Lung (tissue), 12 donors: ENCODE measurements around the gene ANKRD33. TPM values are rescaled to one million over a fixed set of nuclear protein-coding genes. Genes with fewer than 3 reads are reported as not detected.
A peak's percentile ranks its signal among the peaks of the same experiment; 100 is the strongest.

Experiments
- ATAC-seq: fragments of 200-7000 bp; cut with Tn5 transposase; one replicate; pipeline ENCODE4 v1.9.1; 2020; ENCODE audit warnings: moderate number of reproducible peaks; ENCODE audit not compliant: insufficient read depth, low FRiP score
- DNase-seq, 3 donors: peaks; one replicate each; pipeline ENCODE4 v3.0.0-alpha.2; 2013 to 2017
- H3K27ac ChIP-seq, 2 donors: one replicate each; pipeline ENCODE4 v1.5.1; 2013; ENCODE audit warnings: mild to moderate bottlenecking in 2 of 2, moderate library complexity in 2 of 2, control low read depth in 1 of 2, inconsistent platforms in 1 of 2, low read depth in 1 of 2, low read length in 1 of 2
- H3K27me3 ChIP-seq, 3 donors: one replicate each; pipeline ENCODE4 v1.5.1; 2013; ENCODE audit warnings: low read length in 2 of 3; ENCODE audit not compliant: control insufficient read depth in 3 of 3, insufficient read depth in 3 of 3
- H3K36me3 ChIP-seq, 4 donors: one replicate each; pipeline ENCODE4 v1.5.1; 2013; ENCODE audit warnings: low read length in 4 of 4, mild to moderate bottlenecking in 1 of 4, moderate library complexity in 1 of 4; ENCODE audit not compliant: control insufficient read depth in 4 of 4, insufficient read depth in 4 of 4
- H3K4me1 ChIP-seq, 5 donors: one replicate each; pipeline ENCODE4 v1.5.1; 2013; ENCODE audit warnings: low read length in 5 of 5, mild to moderate bottlenecking in 2 of 5, moderate library complexity in 1 of 5; ENCODE audit not compliant: control insufficient read depth in 5 of 5, insufficient read depth in 5 of 5
- H3K4me3 ChIP-seq: one replicate; pipeline ENCODE4 v1.5.1; 2013; ENCODE audit warnings: mild to moderate bottlenecking, control low read depth, moderate library complexity
- H3K9ac ChIP-seq, 2 donors: one replicate each; pipeline ENCODE4 v1.5.1; 2013; ENCODE audit warnings: low read length in 2 of 2, control low read depth in 1 of 2; ENCODE audit not compliant: insufficient read depth in 1 of 2
- H3K9me3 ChIP-seq, 4 donors: one replicate each; pipeline ENCODE4 v1.5.1; 2013; ENCODE audit warnings: low read length in 3 of 4, mild to moderate bottlenecking in 1 of 4, moderate library complexity in 1 of 4; ENCODE audit not compliant: control insufficient read depth in 4 of 4, insufficient read depth in 3 of 4
- WGBS, 2 donors: extraction: QIAGEN DNeasy Blood & Tissue Kit; methylation state at CpG; one replicate each; pipeline ENCODE4 v1.1.7; 2013; 5-methylcytosine and 5-hydroxymethylcytosine counted together
- polyA plus RNA-seq, 2 donors: library from polyadenylated mRNA; stranded (reverse); fragments of 200-250 nt; gene quantifications; one replicate each; pipeline ENCODE4 v1.2.1, GENCODE V29; 2013
- total RNA-seq, 2 donors: library from RNA; depleted of rRNA in 1 of 2; stranded (reverse); fragments of >200 nt in 1 of 2; gene quantifications; one replicate each; pipeline ENCODE4 v1.2.1, GENCODE V29; 2014 to 2021
- TF ChIP-seq, protein P1 (sequence below): IDR thresholded peaks from 2 replicates; pipeline ENCODE4 v1.5.1; 2012; ENCODE audit warnings: mild to moderate bottlenecking; ENCODE audit errors: control extremely low read depth, extremely low read depth
- donor health status: control.
- donor health status: control.
- donor health status: Bipolar disorder and iron deficiency.
- donor health status: healthy.
- donor health status: DM: yes; HTN: yes; CAD: no.

Gene ANKRD33
- total and polyA plus RNA-seq, 4 donors = 0.14 to 0.50 (median 0.23) TPM

DNA sequence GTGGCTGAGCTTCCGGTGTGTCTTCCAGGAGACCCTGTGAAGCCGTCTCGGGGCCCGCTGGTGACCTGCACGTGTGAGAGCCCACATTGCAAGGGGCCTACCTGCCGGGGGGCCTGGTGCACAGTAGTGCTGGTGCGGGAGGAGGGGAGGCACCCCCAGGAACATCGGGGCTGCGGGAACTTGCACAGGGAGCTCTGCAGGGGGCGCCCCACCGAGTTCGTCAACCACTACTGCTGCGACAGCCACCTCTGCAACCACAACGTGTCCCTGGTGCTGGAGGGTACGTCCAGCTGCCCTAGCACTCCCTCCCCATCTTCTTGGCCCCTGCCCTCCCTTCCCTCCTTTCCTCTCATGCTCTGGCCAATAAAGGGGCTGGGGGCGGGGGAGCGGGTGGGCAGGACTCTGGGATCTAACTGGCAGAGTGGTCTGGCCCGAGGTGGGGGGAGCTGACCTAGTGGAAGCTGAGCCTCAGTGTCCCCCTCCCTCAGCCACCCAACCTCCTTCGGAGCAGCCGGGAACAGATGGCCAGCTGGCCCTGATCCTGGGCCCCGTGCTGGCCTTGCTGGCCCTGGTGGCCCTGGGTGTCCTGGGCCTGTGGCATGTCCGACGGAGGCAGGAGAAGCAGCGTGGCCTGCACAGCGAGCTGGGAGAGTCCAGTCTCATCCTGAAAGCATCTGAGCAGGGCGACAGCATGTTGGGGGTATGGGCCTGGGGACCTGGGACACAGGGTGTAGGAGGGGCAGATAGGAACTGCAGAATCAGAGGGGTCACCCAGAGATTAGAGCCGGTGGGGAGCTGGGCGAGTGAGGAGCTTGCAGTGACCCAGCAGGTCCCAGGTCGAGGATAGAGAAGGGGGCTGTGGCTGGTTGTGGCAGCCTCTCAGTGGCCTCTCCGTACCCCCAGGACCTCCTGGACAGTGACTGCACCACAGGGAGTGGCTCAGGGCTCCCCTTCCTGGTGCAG lies 25.4 kb downstream of the ANKRD33 start:
- H3K27ac ChIP-seq = peak overlapping the region in 1 of 2 donors; percentile 85
- no peak overlapping the region for H3K9ac ChIP-seq
- H3K36me3 ChIP-seq = peaks cover 0 to 23% (median 6%) of the 10 kb centered on the region in 4 donors
- peaks cover 4 to 62% (median 20%) of the 10 kb centered on the region in 5 donors for H3K4me1 ChIP-seq
- peaks cover 0 to 2% (median 0%) of the 10 kb centered on the region in 4 donors for H3K9me3 ChIP-seq
- TF ChIP-seq, protein P1, sequence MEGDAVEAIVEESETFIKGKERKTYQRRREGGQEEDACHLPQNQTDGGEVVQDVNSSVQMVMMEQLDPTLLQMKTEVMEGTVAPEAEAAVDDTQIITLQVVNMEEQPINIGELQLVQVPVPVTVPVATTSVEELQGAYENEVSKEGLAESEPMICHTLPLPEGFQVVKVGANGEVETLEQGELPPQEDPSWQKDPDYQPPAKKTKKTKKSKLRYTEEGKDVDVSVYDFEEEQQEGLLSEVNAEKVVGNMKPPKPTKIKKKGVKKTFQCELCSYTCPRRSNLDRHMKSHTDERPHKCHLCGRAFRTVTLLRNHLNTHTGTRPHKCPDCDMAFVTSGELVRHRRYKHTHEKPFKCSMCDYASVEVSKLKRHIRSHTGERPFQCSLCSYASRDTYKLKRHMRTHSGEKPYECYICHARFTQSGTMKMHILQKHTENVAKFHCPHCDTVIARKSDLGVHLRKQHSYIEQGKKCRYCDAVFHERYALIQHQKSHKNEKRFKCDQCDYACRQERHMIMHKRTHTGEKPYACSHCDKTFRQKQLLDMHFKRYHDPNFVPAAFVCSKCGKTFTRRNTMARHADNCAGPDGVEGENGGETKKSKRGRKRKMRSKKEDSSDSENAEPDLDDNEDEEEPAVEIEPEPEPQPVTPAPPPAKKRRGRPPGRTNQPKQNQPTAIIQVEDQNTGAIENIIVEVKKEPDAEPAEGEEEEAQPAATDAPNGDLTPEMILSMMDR = no peak
- peaks cover 0 to 9% (median 0%) of the 10 kb centered on the region in 3 donors for H3K27me3 ChIP-seq
- no peak for ATAC-seq
- no peak for DNase-seq
- WGBS, 2 donors = 66 to 68% methylated on average over 27 to 30 of the region's 30 CpGs
- H3K4me3 ChIP-seq = peak overlapping the region; percentile 59

DNA sequence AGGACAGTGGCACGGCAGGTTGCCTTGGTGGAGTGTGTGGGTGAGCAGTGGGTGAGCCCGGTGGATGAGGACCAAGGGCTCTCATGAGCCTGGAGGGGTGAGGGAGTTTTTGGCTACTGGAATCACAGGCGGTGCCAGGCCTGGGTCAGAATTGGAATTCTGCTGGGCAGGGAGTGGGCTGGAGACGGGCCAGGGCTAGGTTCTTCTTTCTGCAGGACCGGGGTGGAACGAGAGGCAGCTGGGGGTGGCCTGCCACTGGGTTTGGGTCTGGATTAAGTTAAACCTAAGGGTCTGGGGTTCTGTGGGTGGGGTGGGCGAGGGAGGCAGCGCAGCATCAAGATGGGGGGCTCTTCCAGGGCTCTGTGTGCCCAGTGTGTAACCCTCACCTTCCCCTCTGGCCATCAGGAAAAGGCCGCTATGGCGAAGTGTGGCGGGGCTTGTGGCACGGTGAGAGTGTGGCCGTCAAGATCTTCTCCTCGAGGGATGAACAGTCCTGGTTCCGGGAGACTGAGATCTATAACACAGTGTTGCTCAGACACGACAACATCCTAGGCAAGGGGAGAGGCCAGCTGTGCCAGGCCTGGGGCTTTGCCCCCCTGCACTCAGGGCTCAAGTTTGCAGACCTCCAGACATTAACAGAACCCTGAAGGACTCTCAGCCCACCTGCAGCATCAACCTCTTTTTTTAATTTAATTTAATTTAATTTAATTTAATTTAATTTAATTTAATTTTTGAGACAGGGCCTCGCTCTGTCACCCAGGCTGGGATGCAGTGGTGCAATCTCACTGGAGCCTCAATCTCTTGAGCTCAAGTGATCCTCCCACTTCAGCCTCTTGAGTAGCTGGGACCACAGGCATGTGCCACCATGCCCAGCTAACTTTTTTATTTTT lies 26.4 kb downstream of the ANKRD33 start:
- peaks cover 0 to 26% (median 6%) of the 10 kb centered on the region in 4 donors for H3K36me3 ChIP-seq
- peaks cover 4 to 58% (median 20%) of the 10 kb centered on the region in 5 donors for H3K4me1 ChIP-seq
- WGBS, 2 donors = 68 to 82% methylated on average over 17 of the region's 17 CpGs
- H3K9me3 ChIP-seq = peaks cover 0 to 2% (median 0%) of the 10 kb centered on the region in 4 donors
- no peak overlapping the region for H3K9ac ChIP-seq
- H3K27me3 ChIP-seq = peaks cover 0 to 3% (median 0%) of the 10 kb centered on the region in 3 donors
- peak overlapping the region; percentile 59 for H3K4me3 ChIP-seq
- H3K27ac ChIP-seq = peak overlapping the region in 1 of 2 donors; percentile 58
- ATAC-seq (no peak), DNase-seq (no peak)
- TF ChIP-seq, protein P1 = no peak

DNA sequence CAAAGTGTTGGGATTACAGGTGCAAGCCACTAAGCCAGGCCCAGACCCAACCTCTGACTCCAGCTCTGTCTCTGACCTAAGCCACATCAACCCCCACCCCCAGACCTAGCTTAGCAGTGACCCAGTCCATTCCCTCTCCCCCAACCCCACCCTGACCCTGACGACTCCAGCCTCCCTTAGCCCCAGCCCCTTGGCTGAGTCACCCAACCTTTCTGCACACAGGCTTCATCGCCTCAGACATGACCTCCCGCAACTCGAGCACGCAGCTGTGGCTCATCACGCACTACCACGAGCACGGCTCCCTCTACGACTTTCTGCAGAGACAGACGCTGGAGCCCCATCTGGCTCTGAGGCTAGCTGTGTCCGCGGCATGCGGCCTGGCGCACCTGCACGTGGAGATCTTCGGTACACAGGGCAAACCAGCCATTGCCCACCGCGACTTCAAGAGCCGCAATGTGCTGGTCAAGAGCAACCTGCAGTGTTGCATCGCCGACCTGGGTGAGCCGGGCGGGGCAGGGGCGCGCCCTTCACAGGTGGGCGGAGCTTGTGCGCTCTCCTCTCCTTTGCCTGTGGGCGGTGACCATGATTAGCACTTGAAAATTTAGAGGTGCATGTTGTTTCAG lies 27.2 kb downstream of the ANKRD33 start:
- no peak overlapping the region for H3K9ac ChIP-seq
- WGBS, 2 donors = 66 to 88% methylated on average over 28 of the region's 28 CpGs
- H3K9me3 ChIP-seq = peaks cover 0 to 2% (median 0%) of the 10 kb centered on the region in 4 donors
- peak overlapping the region in 1 of 2 donors; percentile 35 for H3K27ac ChIP-seq
- no peak for ATAC-seq
- peaks cover 0 to 26% (median 9%) of the 10 kb centered on the region in 4 donors for H3K36me3 ChIP-seq
- TF ChIP-seq, protein P1 = no peak
- H3K4me3 ChIP-seq = no peak overlapping the region
- no peak for DNase-seq
- peaks cover 4 to 50% (median 14%) of the 10 kb centered on the region in 5 donors for H3K4me1 ChIP-seq
- H3K27me3 ChIP-seq = no peaks in the 10 kb centered on the region
